Central memory CD8-positive, alpha-beta T cell (primary cell): ENCODE measurements around the gene ADARB2.

Experiments
- ATAC-seq: fragments of 150-1000 bp; cut with Tn5 transposase; replicated peaks from 2 replicates; pipeline ENCODE4 v1.10.0; 2022; ENCODE audit warnings: mild to moderate bottlenecking, moderate FRiP score, moderate number of reproducible peaks; ENCODE audit not compliant: poor library complexity, severe bottlenecking; ENCODE audit errors: extremely low read depth
- DNase-seq, 2 donors: peaks; one replicate each; pipeline ENCODE4 v3.0.0; 2021; ENCODE audit warnings: low spot score in 2 of 2
- H3K27ac Mint-ChIP-seq: one replicate; pipeline ENCODE4 v1.8.0; 2022; ENCODE audit warnings: low read depth, mild to moderate bottlenecking, moderate library complexity, mixed read lengths
- H3K27me3 Mint-ChIP-seq: one replicate; pipeline ENCODE4 v1.8.0; 2022; ENCODE audit warnings: mixed read lengths
- H3K36me3 Mint-ChIP-seq: one replicate; pipeline ENCODE4 v1.8.0; 2022; ENCODE audit warnings: mild to moderate bottlenecking, moderate library complexity, mixed read lengths; ENCODE audit not compliant: insufficient read depth
- H3K4me1 Mint-ChIP-seq: one replicate; pipeline ENCODE4 v1.8.0; 2022; ENCODE audit warnings: mixed read lengths
- H3K4me3 Mint-ChIP-seq: one replicate; pipeline ENCODE4 v1.8.0; 2022; ENCODE audit warnings: mild to moderate bottlenecking, moderate library complexity, mixed read lengths
- H3K9me3 Mint-ChIP-seq: one replicate; pipeline ENCODE4 v1.8.0; 2022; ENCODE audit warnings: mixed read lengths

Gene ADARB2

DNA sequence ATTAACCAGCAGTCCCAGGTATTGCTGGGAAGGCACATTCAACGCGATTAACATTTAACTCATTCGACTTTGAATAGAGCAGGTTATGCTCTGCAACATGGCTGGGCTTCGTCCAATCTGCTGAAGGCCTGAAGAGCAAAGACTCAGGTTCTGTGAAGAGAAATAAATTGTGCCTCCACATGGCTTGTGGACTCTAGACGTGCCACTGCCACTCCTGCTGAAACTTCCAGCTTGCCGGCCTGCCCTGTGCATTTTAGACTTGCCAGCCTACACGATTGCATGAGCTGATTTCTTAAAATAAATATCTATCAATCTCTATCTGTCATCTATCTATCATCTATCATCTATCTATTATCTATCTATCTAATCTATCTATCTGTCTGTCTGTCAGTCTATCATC, 543.2 kb downstream of the ADARB2 start:
- no peak for ATAC-seq
- no peak for DNase-seq
- no peaks in the 10 kb centered on the region for H3K27me3 Mint-ChIP-seq
- no peaks in the 10 kb centered on the region for H3K9me3 Mint-ChIP-seq
- no peak overlapping the region for H3K4me3 Mint-ChIP-seq
- peaks cover 16% of the 10 kb centered on the region for H3K4me1 Mint-ChIP-seq
- no peak overlapping the region for H3K27ac Mint-ChIP-seq
- H3K36me3 Mint-ChIP-seq: peaks cover 4% of the 10 kb centered on the region

DNA sequence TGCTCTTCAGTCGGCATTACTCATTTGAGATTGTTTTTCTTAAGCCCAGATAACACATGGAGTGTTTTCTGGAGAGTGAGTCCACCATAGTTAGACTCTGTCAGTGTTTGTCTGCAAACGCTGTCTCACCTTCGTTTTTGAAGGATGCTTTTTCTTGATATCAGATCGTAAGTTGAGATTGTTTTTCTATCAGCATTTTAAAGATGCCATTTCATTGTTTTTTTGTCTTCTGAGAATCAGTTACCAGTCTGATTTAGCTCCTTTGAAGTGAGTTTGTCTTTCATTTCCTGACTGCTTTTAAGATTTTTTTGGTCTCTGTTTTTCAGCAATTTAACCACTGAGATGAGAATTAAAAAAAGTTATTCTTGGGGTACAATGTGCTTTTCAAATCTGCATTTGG, 543.8 kb downstream of the ADARB2 start:
- Mint-ChIP-seq H3K27me3 (no peaks in the 10 kb centered on the region), H3K36me3 (peaks cover 4% of the 10 kb centered on the region), H3K27ac (no peak overlapping the region), H3K4me3 (no peak overlapping the region), H3K9me3 (no peaks in the 10 kb centered on the region), H3K4me1 (peaks cover 16% of the 10 kb centered on the region)
- no peak for ATAC-seq
- DNase-seq: no peak

DNA sequence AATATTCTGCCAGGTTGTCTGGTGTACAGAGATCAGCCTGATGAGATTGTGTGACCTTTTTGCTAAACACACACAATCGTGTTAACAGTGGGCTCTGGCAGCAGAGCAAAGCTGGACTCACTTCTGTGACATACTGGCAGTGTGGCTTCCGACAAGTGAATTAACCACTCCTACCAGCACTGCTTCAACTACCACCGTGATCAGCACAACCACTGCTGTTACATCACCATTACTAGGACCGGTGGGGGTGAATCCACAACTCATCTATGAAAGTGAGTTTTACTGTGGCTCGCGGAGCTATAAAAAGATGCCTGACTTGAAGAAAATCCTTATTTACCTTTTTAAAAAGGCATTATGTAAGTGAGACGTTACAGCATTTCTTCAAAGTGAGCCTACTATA, 545.6 kb downstream of the ADARB2 start:
- H3K9me3 Mint-ChIP-seq: no peaks in the 10 kb centered on the region
- H3K36me3 Mint-ChIP-seq: peaks cover 2% of the 10 kb centered on the region
- no peaks in the 10 kb centered on the region for H3K27me3 Mint-ChIP-seq
- no peak for ATAC-seq
- H3K4me1 Mint-ChIP-seq: peaks cover 16% of the 10 kb centered on the region
- no peak overlapping the region for H3K27ac Mint-ChIP-seq
- no peak for DNase-seq
- no peak overlapping the region for H3K4me3 Mint-ChIP-seq

DNA sequence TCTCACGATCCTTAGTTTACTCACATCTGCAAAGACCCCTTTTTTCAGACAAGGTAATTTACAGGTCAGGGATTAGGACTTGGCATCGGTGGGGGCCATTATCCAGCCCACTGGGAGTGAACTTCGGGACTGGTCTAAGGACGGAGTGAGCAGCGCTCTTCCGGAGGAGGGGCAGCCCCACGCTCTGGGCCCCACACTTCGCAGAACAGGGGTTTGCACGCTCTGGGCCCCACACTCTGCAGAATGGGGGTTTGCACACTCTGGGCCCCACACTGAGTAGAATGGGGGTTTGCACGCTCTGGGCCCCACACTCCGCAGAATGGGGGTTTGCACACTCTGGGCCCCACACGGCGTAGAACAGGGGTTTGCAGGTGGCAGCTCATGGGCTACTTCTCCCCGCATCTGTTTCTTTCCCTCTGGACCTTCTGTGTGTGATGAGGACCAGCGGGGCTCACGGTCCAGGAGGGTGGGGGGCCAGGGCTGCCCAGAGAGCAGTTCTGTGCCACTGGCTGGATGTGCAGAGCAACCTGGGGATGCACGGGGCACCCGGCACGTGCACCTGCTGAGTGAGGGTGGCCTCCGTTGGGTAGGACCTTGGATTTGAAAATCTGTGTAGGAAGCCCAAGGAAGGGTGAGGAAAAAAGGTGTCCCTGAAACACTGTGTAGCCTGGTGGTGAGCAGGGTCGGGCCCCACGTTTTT, 546.4 kb downstream of the ADARB2 start:
- Mint-ChIP-seq H3K27ac (no peak overlapping the region), H3K27me3 (no peaks in the 10 kb centered on the region), H3K9me3 (no peaks in the 10 kb centered on the region), H3K36me3 (peaks cover 2% of the 10 kb centered on the region), H3K4me1 (peaks cover 16% of the 10 kb centered on the region), H3K4me3 (no peak overlapping the region)
- ATAC-seq (no peak), DNase-seq (no peak)

DNA sequence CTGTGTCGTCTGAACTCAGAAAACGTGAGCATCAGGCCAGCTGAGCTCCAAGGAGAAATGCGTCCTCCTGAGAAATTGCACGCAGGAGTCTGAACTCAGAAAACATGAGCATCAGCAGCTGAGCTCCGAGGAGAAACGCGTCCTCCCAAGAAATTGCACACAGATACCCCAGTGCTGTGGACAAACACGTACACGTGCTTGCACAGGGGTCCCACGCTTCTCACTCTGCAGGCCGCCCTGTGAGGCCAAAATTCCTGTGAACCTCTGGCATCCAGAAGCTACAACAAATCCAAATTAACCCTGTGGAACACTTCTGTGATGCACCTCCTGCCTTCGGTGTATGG, 547.3 kb downstream of the ADARB2 start:
- H3K36me3 Mint-ChIP-seq: peaks cover 2% of the 10 kb centered on the region
- no peak overlapping the region for H3K4me3 Mint-ChIP-seq
- no peaks in the 10 kb centered on the region for H3K9me3 Mint-ChIP-seq
- H3K27me3 Mint-ChIP-seq: peaks cover 5% of the 10 kb centered on the region
- peaks cover 16% of the 10 kb centered on the region for H3K4me1 Mint-ChIP-seq
- H3K27ac Mint-ChIP-seq: no peak overlapping the region
- DNase-seq (no peak), ATAC-seq (no peak)

DNA sequence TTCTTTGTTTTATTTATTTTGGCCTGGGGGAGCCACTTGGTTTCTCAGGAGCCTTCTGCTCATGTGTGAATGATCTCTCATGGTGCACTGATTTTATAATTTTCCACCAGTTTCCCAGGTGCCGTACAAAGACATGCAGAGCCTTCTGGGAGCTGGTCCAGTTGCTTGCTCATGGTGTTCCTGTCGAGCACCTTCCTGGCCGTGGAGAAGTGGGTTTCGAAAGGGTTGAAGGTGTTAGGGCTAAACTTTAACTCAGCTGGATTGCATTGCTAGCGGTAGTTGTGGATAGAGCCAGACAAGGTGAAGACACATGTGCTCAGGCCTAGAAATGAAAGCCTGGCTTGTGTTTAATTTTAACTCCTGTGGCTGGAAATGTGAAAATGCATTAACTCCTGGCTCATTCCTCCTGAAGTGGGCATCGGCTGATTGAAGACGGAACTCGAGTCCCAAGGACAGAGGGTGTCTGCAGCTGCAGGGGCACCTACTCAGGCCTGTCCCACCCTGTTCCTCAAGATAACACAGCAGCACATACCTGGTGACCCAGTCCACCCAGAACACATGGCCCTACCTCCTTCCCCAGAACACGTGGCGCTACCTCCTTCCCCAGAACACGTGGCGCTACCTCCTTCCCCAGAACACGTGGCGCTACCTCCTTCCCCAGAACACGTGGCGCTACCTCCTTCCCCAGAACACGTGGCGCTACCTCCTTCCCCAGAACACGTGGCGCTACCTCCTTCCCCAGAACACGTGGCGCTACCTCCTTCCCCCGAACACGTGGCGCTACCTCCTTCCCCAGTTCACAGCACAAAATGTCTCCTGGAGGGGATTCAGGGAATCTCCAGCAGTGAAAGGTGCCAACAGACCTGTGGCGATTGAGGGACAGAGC, 547.9 kb downstream of the ADARB2 start:
- DNase-seq (no peak), ATAC-seq (no peak)
- H3K27me3 Mint-ChIP-seq: peaks cover 11% of the 10 kb centered on the region
- H3K27ac Mint-ChIP-seq: no peak overlapping the region
- H3K9me3 Mint-ChIP-seq: no peaks in the 10 kb centered on the region
- H3K4me1 Mint-ChIP-seq: peaks cover 13% of the 10 kb centered on the region
- H3K36me3 Mint-ChIP-seq: peaks cover 2% of the 10 kb centered on the region
- no peak overlapping the region for H3K4me3 Mint-ChIP-seq

DNA sequence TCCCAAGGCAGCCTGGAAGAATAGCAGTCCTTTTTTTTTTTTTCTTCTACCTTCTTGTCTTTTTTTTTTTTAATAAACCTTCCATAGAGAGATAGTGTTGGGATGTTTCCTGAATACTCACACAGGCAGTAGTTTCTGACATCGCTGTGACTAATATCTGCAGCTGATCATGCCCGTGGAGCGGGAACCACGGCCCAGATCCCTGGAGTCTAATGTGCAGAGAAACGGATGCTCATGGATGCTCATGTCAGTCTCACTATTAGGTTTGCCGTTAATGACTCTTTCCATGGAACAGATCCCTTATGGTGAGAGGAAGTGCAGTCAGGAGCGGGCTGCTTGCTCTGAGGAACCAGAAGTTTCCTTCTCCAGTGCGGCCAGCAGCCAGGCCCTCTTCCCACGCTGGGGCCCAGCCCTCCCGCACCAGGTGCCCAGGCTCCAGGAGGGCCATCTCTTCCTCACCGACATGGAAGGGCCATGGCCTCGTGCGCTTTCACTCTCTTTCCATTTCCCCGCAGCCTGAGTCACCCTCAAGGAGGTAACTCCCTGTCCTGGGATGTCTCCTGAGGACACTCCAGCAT, 548.7 kb downstream of the ADARB2 start:
- Mint-ChIP-seq H3K36me3 (peaks cover 2% of the 10 kb centered on the region), H3K27ac (no peak overlapping the region), H3K4me1 (peaks cover 7% of the 10 kb centered on the region), H3K27me3 (peaks cover 19% of the 10 kb centered on the region), H3K4me3 (no peak overlapping the region), H3K9me3 (no peaks in the 10 kb centered on the region)
- no peak for DNase-seq
- ATAC-seq: no peak

DNA sequence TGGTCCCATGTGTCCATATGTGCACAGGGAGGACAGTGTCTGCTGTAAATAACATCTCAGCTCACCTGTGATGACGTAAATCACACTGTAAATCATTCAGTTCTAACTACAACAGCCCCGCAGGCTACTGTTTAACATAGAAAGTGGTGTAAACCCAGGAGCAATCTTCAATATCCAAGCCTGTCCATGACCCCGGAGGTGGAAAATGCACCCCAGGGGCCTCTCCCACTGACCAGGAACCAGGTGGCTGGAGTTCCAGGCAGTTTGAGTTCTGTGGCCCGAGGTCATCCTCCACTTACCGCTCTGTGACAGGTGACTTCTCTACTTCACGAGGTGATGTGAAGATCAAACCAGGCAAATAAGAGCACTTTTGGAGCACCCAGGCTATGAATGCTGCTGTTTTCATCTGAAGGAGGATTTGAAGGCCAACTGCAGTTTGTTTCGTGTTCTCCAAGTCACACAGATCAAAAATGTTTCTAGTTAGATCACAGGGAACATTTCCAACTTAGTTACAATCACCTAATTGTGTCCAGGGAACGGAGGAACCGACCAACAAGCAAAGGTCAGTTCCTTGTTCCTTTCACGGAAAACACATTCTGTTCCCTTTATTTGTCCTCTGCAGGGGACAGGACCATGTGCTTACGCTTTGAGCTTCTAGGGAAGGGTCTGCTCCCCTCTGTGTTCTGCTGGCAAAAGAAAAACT, 549.3 kb downstream of the ADARB2 start:
- no peak for ATAC-seq
- peaks cover 2% of the 10 kb centered on the region for H3K36me3 Mint-ChIP-seq
- peaks cover 6% of the 10 kb centered on the region for H3K4me1 Mint-ChIP-seq
- H3K27ac Mint-ChIP-seq: no peak overlapping the region
- DNase-seq: no peak
- H3K27me3 Mint-ChIP-seq: peaks cover 25% of the 10 kb centered on the region
- no peak overlapping the region for H3K4me3 Mint-ChIP-seq
- H3K9me3 Mint-ChIP-seq: no peaks in the 10 kb centered on the region

DNA sequence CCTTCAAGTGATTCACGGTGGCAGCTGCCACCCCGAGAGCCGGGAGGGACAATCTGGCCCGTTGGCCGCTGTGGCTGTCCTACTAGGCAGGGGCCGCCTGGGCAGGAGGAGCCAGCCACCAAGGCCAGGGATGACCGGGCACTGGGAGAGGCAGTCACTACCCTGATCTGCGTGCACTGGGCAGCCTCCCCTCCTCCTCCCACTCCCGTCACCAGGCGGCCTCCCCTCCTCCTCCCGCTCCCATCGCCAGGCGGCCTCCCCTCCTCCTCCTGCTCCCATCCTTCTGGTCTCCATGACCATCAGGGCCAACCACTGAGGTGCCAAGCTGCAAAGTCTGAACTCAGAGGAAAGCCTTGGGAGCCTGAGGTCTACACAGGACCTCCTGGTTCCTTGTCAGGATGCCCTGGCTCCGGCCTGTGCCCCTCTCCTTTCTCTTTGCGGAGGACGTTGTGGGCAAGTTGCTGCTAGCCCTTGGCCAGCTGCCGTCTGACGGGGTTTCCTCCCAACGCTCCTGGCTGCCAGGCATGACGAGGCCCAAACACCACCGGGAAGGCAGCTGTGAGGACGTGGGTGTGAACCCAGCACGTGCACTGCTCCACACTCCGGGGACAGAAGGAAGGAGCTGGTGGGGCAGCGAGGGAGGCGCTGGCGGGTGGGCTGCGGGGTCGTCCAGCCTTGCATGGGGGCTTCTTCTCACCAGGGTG, 550.0 kb downstream of the ADARB2 start:
- H3K9me3 Mint-ChIP-seq: no peaks in the 10 kb centered on the region
- H3K27me3 Mint-ChIP-seq: peaks cover 30% of the 10 kb centered on the region
- no peak overlapping the region for H3K4me3 Mint-ChIP-seq
- DNase-seq (no peak), ATAC-seq (no peak)
- peaks cover 2% of the 10 kb centered on the region for H3K36me3 Mint-ChIP-seq
- peaks cover 5% of the 10 kb centered on the region for H3K4me1 Mint-ChIP-seq
- no peak overlapping the region for H3K27ac Mint-ChIP-seq

DNA sequence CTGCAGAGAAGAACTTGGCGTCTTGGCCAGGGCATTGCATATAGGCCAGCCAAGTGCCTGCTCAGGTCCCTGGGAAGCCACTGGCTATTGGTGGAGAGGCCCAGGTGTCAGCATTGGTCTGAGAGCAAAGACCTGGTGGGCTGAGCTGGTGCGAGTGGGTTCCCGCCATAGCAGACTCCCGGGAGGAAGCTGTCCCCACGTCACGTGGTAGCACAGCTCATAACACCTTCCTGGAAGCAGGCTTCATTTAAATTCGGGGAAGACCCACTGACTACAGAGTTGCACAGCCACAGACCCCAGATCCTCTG, 550.7 kb downstream of the ADARB2 start:
- Mint-ChIP-seq H3K27ac (no peak overlapping the region), H3K36me3 (peaks cover 2% of the 10 kb centered on the region), H3K27me3 (peaks cover 33% of the 10 kb centered on the region), H3K4me1 (peaks cover 5% of the 10 kb centered on the region), H3K9me3 (no peaks in the 10 kb centered on the region), H3K4me3 (no peak overlapping the region)
- ATAC-seq: no peak
- DNase-seq: no peak

DNA sequence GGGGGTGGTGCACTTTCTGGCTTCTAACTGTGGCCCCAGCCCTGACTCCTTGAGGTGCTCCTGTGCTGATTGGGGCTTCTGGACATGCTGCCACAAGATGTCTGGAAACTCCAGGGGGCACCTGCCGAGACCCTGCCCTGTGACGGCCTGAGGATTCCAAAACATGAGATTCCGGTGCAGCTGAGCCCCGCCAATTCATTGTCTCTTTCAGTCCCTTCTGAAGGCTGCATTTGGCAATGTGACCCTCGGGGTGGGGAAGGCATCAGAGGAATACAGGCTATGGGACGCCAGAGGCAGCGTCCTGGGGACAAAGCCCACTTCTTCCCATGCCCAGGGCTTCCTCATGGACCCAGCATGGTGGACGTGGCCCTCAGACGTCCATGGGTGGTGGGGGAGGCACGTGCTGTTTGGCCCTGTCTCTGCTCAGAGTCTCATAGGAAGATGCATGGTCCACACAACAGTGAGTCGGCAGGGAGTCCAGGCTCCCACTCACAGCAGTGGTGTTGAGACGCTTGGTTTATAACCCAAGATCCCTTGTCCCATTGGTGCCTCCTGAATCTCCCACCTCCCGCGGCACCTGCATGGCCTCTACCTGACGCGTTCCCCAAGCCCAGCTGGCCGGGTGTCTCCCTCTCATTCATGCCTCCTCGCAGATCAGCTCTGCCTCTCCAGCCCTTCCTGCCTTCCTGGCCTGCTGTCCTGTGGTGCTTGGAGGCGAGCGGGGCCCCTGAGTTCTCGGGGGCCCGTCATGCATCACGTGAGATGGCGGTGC, 551.2 kb downstream of the ADARB2 start:
- Mint-ChIP-seq H3K36me3 (peaks cover 2% of the 10 kb centered on the region), H3K27me3 (peaks cover 38% of the 10 kb centered on the region), H3K4me1 (peaks cover 5% of the 10 kb centered on the region)

More for the DNA sequence above, 551.2 kb downstream of the ADARB2 start:
- Mint-ChIP-seq H3K9me3 (no peaks in the 10 kb centered on the region), H3K4me3 (no peak overlapping the region), H3K27ac (no peak overlapping the region)
- ATAC-seq (no peak), DNase-seq (no peak)
